Ectodermal cell (in vitro differentiated cells): ENCODE data around the gene HMGB1.

Source experiments
- H3K27ac ChIP-seq: 2 replicates; pipeline ENCODE4 v1.7.0; 2013; ENCODE audit warnings: mild to moderate bottlenecking, low read depth, low read length; ENCODE audit not compliant: insufficient read depth, poor library complexity, severe bottlenecking
- H3K27me3 ChIP-seq: 2 replicates; pipeline ENCODE4 v1.7.0; 2013; ENCODE audit warnings: mild to moderate bottlenecking, low read length; ENCODE audit not compliant: insufficient read depth, control insufficient read depth, poor library complexity, severe bottlenecking
- H3K36me3 ChIP-seq: one replicate; pipeline ENCODE4 v1.7.0; 2013; ENCODE audit warnings: low read length; ENCODE audit not compliant: control insufficient read depth, insufficient read depth
- H3K4me1 ChIP-seq: one replicate; pipeline ENCODE4 v1.7.0; 2013; ENCODE audit warnings: low read length; ENCODE audit not compliant: control insufficient read depth, insufficient read depth
- H3K4me3 ChIP-seq: 2 replicates; pipeline ENCODE4 v1.7.0; 2013; ENCODE audit warnings: low read depth, low read length, control low read depth; ENCODE audit not compliant: insufficient read depth
- H3K9me3 ChIP-seq: 2 replicates; pipeline ENCODE4 v1.7.0; 2013; ENCODE audit warnings: mild to moderate bottlenecking, low read length, moderate library complexity; ENCODE audit not compliant: control insufficient read depth
- WGBS, 2 experiments: methylation state at CpG; one replicate each; pipeline ENCODE4 v1.1.7; 2013; ENCODE audit warnings: missing lambda C conversion rate in 2 of 2; 5-methylcytosine and 5-hydroxymethylcytosine counted together

Gene HMGB1

GRCh38 chr13:30418075-30418716 lies 47.5 kb downstream of the HMGB1 start:
- peaks cover 11% of the 10 kb centered on the region for H3K27me3 ChIP-seq
- peaks cover 8% of the 10 kb centered on the region for H3K4me1 ChIP-seq
- no peaks in the 10 kb centered on the region for H3K9me3 ChIP-seq
- H3K4me3 ChIP-seq: no peak overlapping the region
- H3K36me3 ChIP-seq: no peaks in the 10 kb centered on the region
- WGBS, 2 experiments: 87 to 92% methylated on average over 6 of the region's 6 CpGs
- H3K27ac ChIP-seq: no peak overlapping the region

DNA sequence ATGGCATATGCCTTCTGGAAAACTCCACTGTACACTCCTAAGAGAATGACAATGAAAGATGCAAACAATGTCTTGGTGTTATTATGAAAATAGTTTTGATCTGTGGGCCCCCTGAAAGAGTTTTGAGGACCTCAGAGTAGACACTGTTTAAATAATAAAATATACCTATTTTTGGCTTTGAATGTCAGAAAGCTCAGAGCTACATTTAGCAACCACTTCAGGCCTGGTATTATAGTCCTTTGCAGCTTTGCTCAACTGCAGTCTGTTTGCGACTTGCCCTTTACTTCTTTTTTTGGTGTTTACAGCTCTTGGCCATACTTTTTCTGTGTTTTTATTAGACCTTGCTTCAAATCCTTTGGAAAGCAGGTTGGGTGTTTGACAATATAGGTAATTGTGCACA lies 49.3 kb downstream of the HMGB1 start:
- Histone ChIP-seq H3K36me3 (no peaks in the 10 kb centered on the region), H3K4me3 (no peak overlapping the region), H3K4me1 (peaks cover 8% of the 10 kb centered on the region), H3K9me3 (no peaks in the 10 kb centered on the region), H3K27ac (no peak overlapping the region), H3K27me3 (peaks cover 5% of the 10 kb centered on the region)
- 94 to 97% methylated on average over 1 of the region's 1 CpG for WGBS, 2 experiments

GRCh38 chr13:30415430-30416030 lies 50.2 kb downstream of the HMGB1 start:
- Histone ChIP-seq H3K27ac (no peak overlapping the region), H3K4me3 (no peak overlapping the region), H3K27me3 (peaks cover 3% of the 10 kb centered on the region), H3K4me1 (peaks cover 1% of the 10 kb centered on the region), H3K9me3 (no peaks in the 10 kb centered on the region), H3K36me3 (no peaks in the 10 kb centered on the region)
- WGBS, 2 experiments: 87 to 94% methylated on average over 3 of the region's 3 CpGs

DNA sequence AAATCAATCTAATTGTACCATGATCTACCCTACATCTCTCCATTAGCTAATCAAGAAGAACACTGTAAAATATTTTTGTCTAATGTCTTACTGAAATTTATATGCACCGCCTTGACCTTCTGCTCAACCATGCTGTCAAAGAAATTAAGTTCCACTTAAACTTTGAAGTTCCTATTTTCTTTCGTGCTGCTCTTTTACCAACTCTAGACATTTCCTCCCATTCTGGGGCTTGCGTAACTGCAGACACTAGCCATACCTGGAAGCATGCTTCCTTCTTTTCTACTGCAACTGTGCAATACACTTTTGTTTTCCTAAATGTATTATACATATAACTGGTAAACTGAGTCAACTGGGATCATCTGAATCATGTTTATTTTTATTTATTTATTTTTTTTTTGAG lies 51.9 kb downstream of the HMGB1 start:
- WGBS, 2 experiments: 95 to 96% methylated on average over 2 of the region's 3 CpGs
- Histone ChIP-seq H3K36me3 (no peaks in the 10 kb centered on the region), H3K9me3 (no peaks in the 10 kb centered on the region), H3K4me1 (no peaks in the 10 kb centered on the region), H3K27me3 (peaks cover 5% of the 10 kb centered on the region), H3K27ac (no peak overlapping the region), H3K4me3 (no peak overlapping the region)

DNA sequence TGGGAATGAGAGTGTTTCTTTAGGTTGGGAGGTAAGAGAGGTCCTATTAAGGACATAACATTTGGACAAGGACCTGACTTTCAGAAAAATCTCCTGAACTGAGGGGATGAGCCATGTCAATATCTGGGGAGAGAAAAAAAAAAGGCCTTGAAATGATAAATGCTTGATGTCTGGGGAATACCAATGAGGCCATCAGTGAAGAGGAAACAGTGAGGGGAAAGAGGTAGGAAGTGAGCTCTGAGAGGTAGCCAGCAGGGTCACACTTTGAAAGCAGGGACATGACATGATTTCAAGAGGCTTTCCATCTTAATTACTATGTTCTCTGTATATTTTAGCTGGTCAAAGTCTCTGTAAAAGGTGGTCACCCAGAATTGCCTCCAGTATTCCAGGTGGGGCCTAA lies 53.4 kb downstream of the HMGB1 start:
- no peak overlapping the region for H3K27ac ChIP-seq
- peaks cover 10% of the 10 kb centered on the region for H3K27me3 ChIP-seq
- no peaks in the 10 kb centered on the region for H3K36me3 ChIP-seq
- H3K4me1 ChIP-seq: no peaks in the 10 kb centered on the region
- no peaks in the 10 kb centered on the region for H3K9me3 ChIP-seq
- no peak overlapping the region for H3K4me3 ChIP-seq

GRCh38 chr13:30410705-30411125 lies 55.0 kb downstream of the HMGB1 start:
- Histone ChIP-seq H3K27ac (no peak overlapping the region), H3K9me3 (no peaks in the 10 kb centered on the region), H3K4me3 (no peak overlapping the region), H3K4me1 (no peaks in the 10 kb centered on the region), H3K36me3 (no peaks in the 10 kb centered on the region), H3K27me3 (peaks cover 10% of the 10 kb centered on the region)
- 95% methylated on average over 2 of the region's 2 CpGs for WGBS, 2 experiments

DNA sequence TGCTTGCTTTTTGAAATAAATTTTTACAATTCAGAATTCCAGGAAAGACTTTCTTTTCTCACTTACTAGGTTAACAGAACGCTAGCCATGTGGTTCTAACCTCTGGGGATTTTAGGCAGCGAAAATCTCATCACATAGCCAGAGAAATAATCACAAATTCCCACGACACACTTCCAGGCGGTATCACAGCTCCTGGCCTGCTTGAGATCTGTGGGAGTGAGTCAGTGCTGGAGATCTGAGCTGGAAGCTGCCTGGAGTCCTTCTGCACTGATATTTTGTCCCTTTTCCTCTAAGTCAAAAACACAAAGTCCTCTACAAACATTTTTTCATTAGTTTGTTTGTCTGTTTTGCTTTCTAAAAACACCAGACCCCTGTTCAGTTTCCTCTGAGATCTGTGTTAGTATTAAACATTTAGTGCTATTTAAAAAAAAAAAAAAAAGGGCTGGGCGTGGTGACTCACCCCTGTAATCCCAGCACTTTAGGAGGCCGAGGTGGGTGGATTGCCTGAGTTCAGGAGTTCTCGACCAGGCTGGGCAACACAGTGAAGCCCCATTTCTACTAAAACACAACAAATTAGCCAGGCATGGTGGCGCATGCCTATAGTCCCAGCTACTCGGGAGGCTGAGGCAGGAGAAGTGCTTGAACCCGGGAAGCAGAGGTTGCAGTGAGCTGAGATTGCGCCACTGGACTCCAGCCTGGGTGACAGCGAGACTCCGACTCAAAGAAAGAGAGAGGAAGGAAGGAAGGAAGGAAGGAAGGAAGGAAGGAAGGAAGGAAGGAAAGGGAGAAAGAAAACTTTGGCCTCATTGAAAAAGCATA lies 55.6 kb downstream of the HMGB1 start:
- Histone ChIP-seq H3K4me3 (no peak overlapping the region), H3K4me1 (no peaks in the 10 kb centered on the region), H3K27me3 (peaks cover 10% of the 10 kb centered on the region), H3K9me3 (no peaks in the 10 kb centered on the region), H3K27ac (no peak overlapping the region), H3K36me3 (no peaks in the 10 kb centered on the region)
- WGBS, 2 experiments: 91 to 94% methylated on average over 13 of the region's 13 CpGs

DNA sequence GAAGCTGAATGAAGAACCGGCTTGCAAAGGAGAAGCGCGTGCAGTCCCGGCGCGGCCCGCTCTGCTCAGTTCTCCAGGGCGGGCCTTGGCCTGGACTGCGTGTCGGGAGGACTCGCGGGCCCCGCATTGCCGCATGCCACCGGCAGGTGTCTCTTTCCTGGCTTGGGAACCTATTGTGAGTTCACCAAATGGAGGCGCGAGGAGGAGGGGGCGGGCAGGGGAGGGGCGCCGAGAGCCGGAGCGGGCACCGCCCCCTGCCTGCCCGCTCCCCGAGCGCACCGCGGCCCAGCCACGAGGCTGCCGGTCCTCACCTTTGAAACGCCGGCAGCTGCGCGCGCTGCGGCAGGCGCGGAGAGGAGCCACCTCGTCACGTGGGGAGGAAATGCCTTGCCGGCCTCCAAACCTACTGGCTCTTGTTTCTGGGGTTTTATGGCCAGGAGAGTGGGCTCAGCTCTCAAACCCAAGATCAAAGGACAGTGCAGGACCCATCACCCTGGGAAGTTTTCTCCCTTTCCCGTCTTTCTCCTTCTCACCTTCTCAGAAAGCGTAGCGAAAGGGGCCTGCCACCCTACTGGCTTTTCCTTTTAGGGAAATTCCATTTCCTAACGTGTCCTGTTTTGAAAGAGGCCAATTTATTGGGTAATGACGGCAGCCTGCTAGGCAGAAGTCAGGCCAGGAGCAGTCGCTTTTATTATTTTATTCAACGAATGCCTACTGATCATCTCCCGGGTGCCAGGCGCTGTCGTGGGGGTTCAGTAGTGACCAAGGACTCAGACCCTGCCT lies 57.2 kb downstream of the HMGB1 start:
- Histone ChIP-seq H3K9me3 (no peaks in the 10 kb centered on the region), H3K27ac (no peak overlapping the region), H3K4me3 (no peak overlapping the region), H3K27me3 (peaks cover 10% of the 10 kb centered on the region), H3K4me1 (no peaks in the 10 kb centered on the region), H3K36me3 (no peaks in the 10 kb centered on the region)
- 20 to 21% methylated on average over 51 of the region's 51 CpGs for WGBS, 2 experiments

DNA sequence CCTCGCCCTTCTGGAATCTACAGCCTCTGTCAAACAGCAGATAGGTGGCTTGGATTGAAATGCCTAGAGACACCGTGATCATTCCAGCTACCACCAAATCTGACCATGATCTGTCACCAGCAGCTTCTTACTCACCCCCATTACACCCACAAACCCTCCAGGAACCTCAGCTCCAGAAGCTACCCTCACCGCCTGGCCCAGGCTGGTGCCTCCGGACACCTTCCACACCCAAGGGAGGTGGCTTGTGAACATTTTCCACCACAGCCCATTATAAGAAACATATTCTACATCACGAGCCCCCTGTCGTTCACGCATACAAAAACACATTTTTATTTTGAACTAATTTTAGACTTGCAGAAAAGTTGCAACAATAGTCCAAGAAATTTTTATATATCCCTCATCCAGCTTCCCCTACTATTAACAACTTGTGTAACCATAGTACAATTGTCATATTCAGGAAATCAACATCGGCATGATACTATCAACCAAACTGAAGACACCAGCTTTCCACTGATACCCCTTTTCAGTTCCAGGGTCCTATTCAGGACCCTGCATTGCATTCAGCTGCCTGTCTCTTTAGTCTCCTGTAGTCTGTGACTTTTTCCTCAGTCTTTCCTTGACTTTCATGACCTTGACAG lies 58.8 kb downstream of the HMGB1 start:
- no peak overlapping the region for H3K4me3 ChIP-seq
- H3K9me3 ChIP-seq: no peaks in the 10 kb centered on the region
- H3K27ac ChIP-seq: no peak overlapping the region
- H3K36me3 ChIP-seq: no peaks in the 10 kb centered on the region
- peaks cover 10% of the 10 kb centered on the region for H3K27me3 ChIP-seq
- WGBS, 2 experiments: 91 to 92% methylated on average over 8 of the region's 8 CpGs
- no peaks in the 10 kb centered on the region for H3K4me1 ChIP-seq
